HG03045 (cell line): ENCODE data around the gene HARS1.
"Not testable (repeated sequence)": the region's sequence is repeated elsewhere in the genome, so short reads cannot be mapped to it uniquely, and the experiment has no call there.

ENCODE experiments used
- ATAC-seq: cut with Tn5 transposase; IDR thresholded peaks from one replicate; pipeline ENCODE4 v1.9.1; 2021; ENCODE audit warnings: mild to moderate bottlenecking, moderate library complexity; ENCODE audit not compliant: unreplicated experiment

HARS1 gene

GRCh38 chr5:140690941-140691924 lies at the start of gene HARS1, which contains the start of gene HARS2:
Gene HARS1 (minus strand): TSS chr5:140691370. CDS start chr5:140691304, 66 bp downstream.
Gene HARS2 (plus strand): TSS chr5:140691455. CDS start chr5:140691649, 194 bp downstream.
- ATAC-seq = peak; percentile 97

- ATAC-seq = no peak
These were observed 46.3 kb upstream of the HARS1 start for GRCh38 chr5:140737486-140737885.

- no peak for ATAC-seq
These were observed 43.2 kb upstream of the HARS1 start for GRCh38 chr5:140734354-140734753.

- ATAC-seq = no peak
These were observed 41.9 kb upstream of the HARS1 start for GRCh38 chr5:140733098-140733497.

GRCh38 chr5:140725799-140726471 lies 34.8 kb upstream of the HARS1 start:
- peak; percentile 94 for ATAC-seq

- ATAC-seq = not testable (repeated sequence)
These were observed 30.2 kb upstream of the HARS1 start for GRCh38 chr5:140721395-140721794.

- not testable (repeated sequence) for ATAC-seq
These were observed 29.6 kb upstream of the HARS1 start for GRCh38 chr5:140720738-140721137.

- ATAC-seq = no peak
These were observed 27.1 kb upstream of the HARS1 start for GRCh38 chr5:140718266-140718592.

- not testable (repeated sequence) for ATAC-seq
These were observed 25.1 kb upstream of the HARS1 start for GRCh38 chr5:140716238-140716637.

- ATAC-seq = no peak
These were observed 22.5 kb upstream of the HARS1 start for GRCh38 chr5:140713562-140714094.

GRCh38 chr5:140711794-140712193 lies 20.6 kb upstream of the HARS1 start:
- no peak for ATAC-seq

GRCh38 chr5:140710899-140711552 lies 19.9 kb upstream of the HARS1 start:
- ATAC-seq = peak; percentile 91

GRCh38 chr5:140708787-140709186 lies 17.6 kb upstream of the HARS1 start:
- not testable (repeated sequence) for ATAC-seq

- no peak for ATAC-seq
These were observed 16.6 kb upstream of the HARS1 start for GRCh38 chr5:140707812-140708211.

GRCh38 chr5:140700177-140701144 lies 9.3 kb upstream of the HARS1 start, which contains the start of gene ZMAT2:
Gene ZMAT2 (plus strand): TSS chr5:140700447. CDS start chr5:140700461, 14 bp downstream.
- peak; percentile 91 for ATAC-seq

- no peak for ATAC-seq
These were observed 5.8 kb upstream of the HARS1 start for GRCh38 chr5:140696891-140697492.

GRCh38 chr5:140694276-140694675 lies 3.1 kb upstream of the HARS1 start:
- no peak for ATAC-seq

- peak; percentile 2 for ATAC-seq
These were observed 716 bp downstream of the HARS1 start for GRCh38 chr5:140690376-140690932.

GRCh38 chr5:140678993-140679392 lies 12.2 kb downstream of the HARS1 start:
- ATAC-seq = no peak
